Testis (tissue), 3 donors: Measurements from ENCODE around the gene EPHX1. TPM values are rescaled to one million over a fixed set of nuclear protein-coding genes. Genes with fewer than 3 reads are reported as not detected.
A peak's percentile ranks its signal among the peaks of the same experiment; 100 is the strongest.

Experiments
- DNase-seq: peaks from one replicate; pipeline ENCODE4 v3.0.0-alpha.2; 2019
- H3K27ac ChIP-seq, 2 donors: fragments of 200-600 bp; sonication (generic); one replicate each; pipeline ENCODE4 v1.5.1; 2019
- H3K27me3 ChIP-seq: fragments of 200-600 bp; sonication (generic); one replicate; pipeline ENCODE4 v1.5.1; 2019
- H3K36me3 ChIP-seq: fragments of 200-600 bp; sonication (generic); one replicate; pipeline ENCODE4 v1.5.1; 2017; ENCODE audit warnings: low read depth; ENCODE audit errors: missing control alignments
- H3K4me1 ChIP-seq: fragments of 200-600 bp; sonication (generic); one replicate; pipeline ENCODE4 v1.5.1; 2019
- H3K4me3 ChIP-seq, 2 donors: fragments of 200-600 bp; sonication (generic); one replicate each; pipeline ENCODE4 v1.5.1; 2017 to 2019
- H3K9me3 ChIP-seq: fragments of 200-600 bp; sonication (generic); one replicate; pipeline ENCODE4 v1.5.1; 2017
- CTCF ChIP-seq, 3 experiments: fragments of 450-650 bp in 2 of 3; fragments of 200-600 bp in 1 of 3; sonication (generic) in 1 of 3; IDR thresholded peaks; one replicate each; pipeline ENCODE4 v1.5.1; 2016 to 2019; ENCODE audit warnings: antibody characterized with exemption in 3 of 3, mild to moderate bottlenecking in 2 of 3, moderate library complexity in 1 of 3
- POLR2A ChIP-seq: fragments of 450-650 bp; IDR thresholded peaks from one replicate; pipeline ENCODE4 v1.6.1; 2017; ENCODE audit warnings: antibody characterized with exemption, mild to moderate bottlenecking, moderate library complexity
- WGBS, 2 donors: methylation state at CpG; one replicate each; pipeline ENCODE4 v1.1.5; 2018; 5-methylcytosine and 5-hydroxymethylcytosine counted together
- intact Hi-C: fragments of 100-400 bp; cut with DNase I; formaldehyde crosslinking; loops from one replicate; pipeline ENCODE4 v1.15.1; 2023; ENCODE audit warnings: low total_unique reads
- polyA plus RNA-seq: library from polyadenylated mRNA; stranded (reverse); fragments of 350-450 nt; fragmentation: Illumina TruSeq; extraction: RNeasy Lipid Tissue Mini Kit (QIAGEN cat#74804); gene quantifications from one replicate; pipeline ENCODE4 v1.2.3, GENCODE V29; 2014; ENCODE audit warnings: low read depth, low replicate concordance; ENCODE audit not compliant: insufficient read depth
- total RNA-seq, 2 donors: library from RNA; depleted of rRNA; stranded (reverse); fragments of >200 nt; gene quantifications; one replicate each; pipeline ENCODE4 v1.2.3, GENCODE V29; 2016

Gene EPHX1
- total and polyA plus RNA-seq, 3 donors from 2014 or later, result 145 to 173 (median 161) TPM

- no peaks in the 10 kb centered on the region for H3K27me3 ChIP-seq
- intact Hi-C loops, result no loop called here
- 0% methylated on average over 10 to 39 of the region's 64 CpGs for WGBS, 2 donors
- no peaks in the 10 kb centered on the region for H3K9me3 ChIP-seq
- H3K27ac ChIP-seq, result peak within 1 kb of the TSS; percentile 74 to 87
- peak within 1 kb of the TSS; percentile 90 to 94 for H3K4me3 ChIP-seq
- H3K36me3 ChIP-seq, result no peaks in the 10 kb centered on the region
- H3K4me1 ChIP-seq, result peaks cover 40% of the 10 kb centered on the region
- TF ChIP-seq POLR2A, result no peak
- TF ChIP-seq CTCF (IDR thresholded peaks at IDR 0.05), result peak in 2 of 3 experiments; percentile 29 to 39
- peak; percentile 94 for DNase-seq
Measured at GRCh38 chr1:225881959-225882693, 72.2 kb downstream of the EPHX1 start, which contains the start of gene TMEM63A. Gene TMEM63A, minus strand, starts transcription at chr1:225882380. Its CDS starts 4,800 bp downstream, at chr1:225877580.

- TF ChIP-seq POLR2A (no peak), CTCF (IDR thresholded peaks at IDR 0.05) (no peak)
- 5 to 8% methylated on average over 9 to 29 of the region's 63 CpGs for WGBS, 2 donors
- peak overlapping the region; percentile 74 to 87 for H3K27ac ChIP-seq
- DNase-seq, result peak; percentile 56
- no peaks in the 10 kb centered on the region for H3K27me3 ChIP-seq
- peak overlapping the region; percentile 90 to 94 for H3K4me3 ChIP-seq
- intact Hi-C loops, result no loop called here
- no peaks in the 10 kb centered on the region for H3K9me3 ChIP-seq
- H3K36me3 ChIP-seq, result no peaks in the 10 kb centered on the region
- H3K4me1 ChIP-seq, result peaks cover 34% of the 10 kb centered on the region
Measured at GRCh38 chr1:225882694-225883615, 73.0 kb downstream of the EPHX1 start.

GRCh38 chr1:225883616-225884265 is 73.8 kb downstream of the EPHX1 start:
- no peaks in the 10 kb centered on the region for H3K9me3 ChIP-seq
- WGBS, 2 donors, result 63 to 81% methylated on average over 11 of the region's 11 CpGs

GRCh38 chr1:225885336-225885735 is 75.4 kb downstream of the EPHX1 start:
- WGBS, 2 donors, result 94 to 95% methylated on average over 6 of the region's 6 CpGs
- intact Hi-C loops, result no loop called here
- no peak overlapping the region for H3K4me3 ChIP-seq
- no peaks in the 10 kb centered on the region for H3K9me3 ChIP-seq
- no peaks in the 10 kb centered on the region for H3K36me3 ChIP-seq
- peaks cover 14% of the 10 kb centered on the region for H3K4me1 ChIP-seq
- no peak overlapping the region for H3K27ac ChIP-seq
- TF ChIP-seq POLR2A (no peak), CTCF (IDR thresholded peaks at IDR 0.05) (no peak)
- no peaks in the 10 kb centered on the region for H3K27me3 ChIP-seq
- no peak for DNase-seq

More at GRCh38 chr1:225883616-225884265, 73.8 kb downstream of the EPHX1 start:
- TF ChIP-seq CTCF (IDR thresholded peaks at IDR 0.05) (no peak), POLR2A (no peak)
- Histone ChIP-seq H3K4me3 (no peak overlapping the region), H3K36me3 (no peaks in the 10 kb centered on the region), H3K27ac (no peak overlapping the region), H3K4me1 (peaks cover 28% of the 10 kb centered on the region), H3K27me3 (no peaks in the 10 kb centered on the region)
- no peak for DNase-seq
- intact Hi-C loops, result no loop called here
